Neural cell (in vitro differentiated cells): ENCODE data around the gene MAST4.

Source experiments
- EZH2 ChIP-seq: fragments of 200-600, 300-800 bp; shearing (Covaris generic), sonication (generic); IDR thresholded peaks from 2 replicates; pipeline ENCODE4 v1.6.1; 2014; ENCODE audit warnings: antibody characterized with exemption, low read length, borderline replicate concordance, mild to moderate bottlenecking; ENCODE audit not compliant: insufficient read depth, poor library complexity, severe bottlenecking
- MXI1 ChIP-seq: fragments of 450-650 bp; conservative IDR thresholded peaks from 2 replicates; pipeline ENCODE4 v1.6.1; 2014; ENCODE audit warnings: antibody characterized with exemption, mild to moderate bottlenecking; ENCODE audit not compliant: poor library complexity, severe bottlenecking
- POLR2AphosphoS5 ChIP-seq: IDR thresholded peaks from 2 replicates; pipeline ENCODE4 v1.6.1; 2012
- TAF1 ChIP-seq: IDR thresholded peaks from 2 replicates; pipeline ENCODE4 v1.6.1; 2012; ENCODE audit warnings: low read depth
- TF ChIP-seq, protein P1 (sequence below): fragments of 450-650 bp; IDR thresholded peaks from 2 replicates; pipeline ENCODE4 v1.5.1; 2014; ENCODE audit warnings: antibody characterized with exemption, mild to moderate bottlenecking, moderate library complexity; ENCODE audit not compliant: poor library complexity, severe bottlenecking
- TF ChIP-seq, protein P2 (sequence below): IDR thresholded peaks from 2 replicates; pipeline ENCODE4 v1.6.1; 2012; ENCODE audit warnings: borderline replicate concordance

- TF ChIP-seq EZH2 (no peak), TAF1 (no peak), POLR2AphosphoS5 (no peak), MXI1 (no peak)
- TF ChIP-seq, protein P1, sequence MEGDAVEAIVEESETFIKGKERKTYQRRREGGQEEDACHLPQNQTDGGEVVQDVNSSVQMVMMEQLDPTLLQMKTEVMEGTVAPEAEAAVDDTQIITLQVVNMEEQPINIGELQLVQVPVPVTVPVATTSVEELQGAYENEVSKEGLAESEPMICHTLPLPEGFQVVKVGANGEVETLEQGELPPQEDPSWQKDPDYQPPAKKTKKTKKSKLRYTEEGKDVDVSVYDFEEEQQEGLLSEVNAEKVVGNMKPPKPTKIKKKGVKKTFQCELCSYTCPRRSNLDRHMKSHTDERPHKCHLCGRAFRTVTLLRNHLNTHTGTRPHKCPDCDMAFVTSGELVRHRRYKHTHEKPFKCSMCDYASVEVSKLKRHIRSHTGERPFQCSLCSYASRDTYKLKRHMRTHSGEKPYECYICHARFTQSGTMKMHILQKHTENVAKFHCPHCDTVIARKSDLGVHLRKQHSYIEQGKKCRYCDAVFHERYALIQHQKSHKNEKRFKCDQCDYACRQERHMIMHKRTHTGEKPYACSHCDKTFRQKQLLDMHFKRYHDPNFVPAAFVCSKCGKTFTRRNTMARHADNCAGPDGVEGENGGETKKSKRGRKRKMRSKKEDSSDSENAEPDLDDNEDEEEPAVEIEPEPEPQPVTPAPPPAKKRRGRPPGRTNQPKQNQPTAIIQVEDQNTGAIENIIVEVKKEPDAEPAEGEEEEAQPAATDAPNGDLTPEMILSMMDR, result no peak
- TF ChIP-seq, protein P2, sequence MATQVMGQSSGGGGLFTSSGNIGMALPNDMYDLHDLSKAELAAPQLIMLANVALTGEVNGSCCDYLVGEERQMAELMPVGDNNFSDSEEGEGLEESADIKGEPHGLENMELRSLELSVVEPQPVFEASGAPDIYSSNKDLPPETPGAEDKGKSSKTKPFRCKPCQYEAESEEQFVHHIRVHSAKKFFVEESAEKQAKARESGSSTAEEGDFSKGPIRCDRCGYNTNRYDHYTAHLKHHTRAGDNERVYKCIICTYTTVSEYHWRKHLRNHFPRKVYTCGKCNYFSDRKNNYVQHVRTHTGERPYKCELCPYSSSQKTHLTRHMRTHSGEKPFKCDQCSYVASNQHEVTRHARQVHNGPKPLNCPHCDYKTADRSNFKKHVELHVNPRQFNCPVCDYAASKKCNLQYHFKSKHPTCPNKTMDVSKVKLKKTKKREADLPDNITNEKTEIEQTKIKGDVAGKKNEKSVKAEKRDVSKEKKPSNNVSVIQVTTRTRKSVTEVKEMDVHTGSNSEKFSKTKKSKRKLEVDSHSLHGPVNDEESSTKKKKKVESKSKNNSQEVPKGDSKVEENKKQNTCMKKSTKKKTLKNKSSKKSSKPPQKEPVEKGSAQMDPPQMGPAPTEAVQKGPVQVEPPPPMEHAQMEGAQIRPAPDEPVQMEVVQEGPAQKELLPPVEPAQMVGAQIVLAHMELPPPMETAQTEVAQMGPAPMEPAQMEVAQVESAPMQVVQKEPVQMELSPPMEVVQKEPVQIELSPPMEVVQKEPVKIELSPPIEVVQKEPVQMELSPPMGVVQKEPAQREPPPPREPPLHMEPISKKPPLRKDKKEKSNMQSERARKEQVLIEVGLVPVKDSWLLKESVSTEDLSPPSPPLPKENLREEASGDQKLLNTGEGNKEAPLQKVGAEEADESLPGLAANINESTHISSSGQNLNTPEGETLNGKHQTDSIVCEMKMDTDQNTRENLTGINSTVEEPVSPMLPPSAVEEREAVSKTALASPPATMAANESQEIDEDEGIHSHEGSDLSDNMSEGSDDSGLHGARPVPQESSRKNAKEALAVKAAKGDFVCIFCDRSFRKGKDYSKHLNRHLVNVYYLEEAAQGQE, result no peak
Observed at GRCh38 chr5:67120032-67120431, 523.8 kb downstream of the MAST4 start.
